NCI-H2227 (cell line): ENCODE results near the gene DNASE2.

Experiments used
- DNase-seq: peaks from one replicate; lab custom pipeline; 2025; ENCODE audit not compliant: unreplicated experiment; lab: John Stamatoyannopoulos, UW

DNASE2 gene

DNA sequence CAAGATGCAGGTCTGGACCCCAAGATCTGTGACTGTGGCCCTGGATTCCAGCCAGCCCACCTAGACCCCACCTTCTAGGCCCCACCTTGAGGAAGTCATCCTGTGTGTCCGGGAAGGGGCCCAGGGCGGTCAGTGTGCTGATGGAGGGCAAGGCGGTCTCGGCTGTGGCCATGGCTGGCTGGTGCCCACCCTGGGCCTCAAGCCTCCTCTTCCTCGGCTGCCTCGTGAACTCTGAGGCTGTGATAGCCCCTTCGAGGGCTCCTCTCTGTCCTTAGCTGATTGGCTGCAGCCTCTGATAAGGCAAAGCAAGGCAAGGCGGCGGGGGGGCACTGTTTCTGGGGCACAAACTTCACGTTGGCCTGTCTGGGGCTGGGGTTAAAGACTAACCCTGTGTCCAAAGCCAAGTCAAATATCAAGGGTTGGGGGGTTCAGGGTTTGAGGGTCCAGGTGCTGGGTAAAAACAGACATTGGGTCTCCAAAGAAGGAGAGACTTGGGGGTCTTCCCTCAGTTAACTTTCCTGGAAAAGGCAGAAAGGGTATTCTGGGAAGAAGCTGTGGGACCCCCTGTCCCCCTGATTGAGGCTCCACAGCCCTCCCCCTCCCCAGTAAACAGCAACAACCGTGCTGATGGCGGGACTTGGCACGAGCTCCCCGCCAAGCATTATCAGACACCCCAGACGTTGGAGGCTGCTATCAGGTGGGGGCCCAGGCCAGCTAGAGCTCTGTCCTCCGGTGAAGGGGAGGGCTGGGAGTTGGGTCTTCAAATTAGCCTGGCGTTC is 5.9 kb upstream of the DNASE2 start, which contains the start of gene KLF1:
Gene KLF1 (minus strand): TSS at position 233 of the 779 bp plus-strand sequence. CDS start 61 bp downstream, at position 172.
- no peak for DNase-seq

DNA sequence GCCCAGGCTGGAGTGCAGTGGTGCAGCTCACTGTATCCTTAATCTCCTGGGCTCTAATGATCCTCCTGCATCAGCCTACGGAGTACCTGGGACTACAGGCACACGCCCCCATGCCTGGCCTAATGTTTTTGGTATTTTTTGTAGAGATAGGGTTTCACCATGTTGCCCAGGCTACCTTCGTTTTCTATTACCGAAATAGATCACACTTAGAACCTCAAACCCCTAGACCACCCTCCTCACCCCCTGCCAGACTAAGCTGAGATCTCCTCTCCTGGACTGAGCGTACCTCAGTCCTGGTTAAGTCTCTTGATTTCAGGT is 5.4 kb upstream of the DNASE2 start:
- no peak for DNase-seq

DNA sequence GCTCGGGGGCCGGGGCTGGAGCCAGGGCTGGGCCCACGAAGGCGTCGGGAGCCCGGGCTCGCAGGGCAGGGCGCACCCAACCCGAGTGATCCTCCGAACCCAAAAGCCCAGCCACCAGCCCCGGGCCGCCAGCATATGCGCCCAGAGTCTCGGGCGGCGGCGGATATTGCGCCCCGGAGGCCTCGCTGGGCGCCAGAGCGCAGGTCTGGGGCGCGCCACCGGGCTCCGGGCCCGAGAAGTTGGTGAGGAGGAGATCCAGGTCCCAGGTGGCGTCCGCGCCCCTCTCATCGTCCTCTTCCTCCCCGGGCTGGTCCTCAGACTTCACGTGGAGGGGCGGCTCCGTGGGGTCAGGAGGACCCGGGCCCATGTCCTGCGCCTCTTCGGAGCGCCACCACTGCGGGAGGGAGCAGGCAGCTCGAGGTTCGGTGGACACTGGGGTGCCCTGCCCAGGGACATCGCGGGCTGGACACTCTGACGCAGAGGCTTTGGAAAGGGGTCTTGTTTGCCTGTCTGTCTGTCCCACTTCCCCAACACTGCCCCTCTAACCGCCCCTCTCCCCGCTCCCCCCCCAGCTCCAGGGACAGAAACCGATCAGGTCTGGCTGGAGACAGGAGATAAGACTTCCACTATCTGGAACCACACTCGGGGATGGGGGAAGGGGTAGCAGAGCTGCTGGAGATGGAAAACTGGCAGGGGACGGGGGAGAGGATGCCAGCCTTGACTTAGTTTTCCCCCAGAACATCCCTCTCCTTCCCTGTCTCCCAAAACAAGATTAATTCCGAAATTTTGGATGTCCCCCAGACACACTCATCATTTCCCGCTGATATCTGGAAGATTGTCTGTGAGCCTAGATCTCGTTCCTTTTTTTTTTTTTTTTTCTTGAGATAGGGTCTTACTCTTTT is 4.8 kb upstream of the DNASE2 start:
- no peak for DNase-seq

DNA sequence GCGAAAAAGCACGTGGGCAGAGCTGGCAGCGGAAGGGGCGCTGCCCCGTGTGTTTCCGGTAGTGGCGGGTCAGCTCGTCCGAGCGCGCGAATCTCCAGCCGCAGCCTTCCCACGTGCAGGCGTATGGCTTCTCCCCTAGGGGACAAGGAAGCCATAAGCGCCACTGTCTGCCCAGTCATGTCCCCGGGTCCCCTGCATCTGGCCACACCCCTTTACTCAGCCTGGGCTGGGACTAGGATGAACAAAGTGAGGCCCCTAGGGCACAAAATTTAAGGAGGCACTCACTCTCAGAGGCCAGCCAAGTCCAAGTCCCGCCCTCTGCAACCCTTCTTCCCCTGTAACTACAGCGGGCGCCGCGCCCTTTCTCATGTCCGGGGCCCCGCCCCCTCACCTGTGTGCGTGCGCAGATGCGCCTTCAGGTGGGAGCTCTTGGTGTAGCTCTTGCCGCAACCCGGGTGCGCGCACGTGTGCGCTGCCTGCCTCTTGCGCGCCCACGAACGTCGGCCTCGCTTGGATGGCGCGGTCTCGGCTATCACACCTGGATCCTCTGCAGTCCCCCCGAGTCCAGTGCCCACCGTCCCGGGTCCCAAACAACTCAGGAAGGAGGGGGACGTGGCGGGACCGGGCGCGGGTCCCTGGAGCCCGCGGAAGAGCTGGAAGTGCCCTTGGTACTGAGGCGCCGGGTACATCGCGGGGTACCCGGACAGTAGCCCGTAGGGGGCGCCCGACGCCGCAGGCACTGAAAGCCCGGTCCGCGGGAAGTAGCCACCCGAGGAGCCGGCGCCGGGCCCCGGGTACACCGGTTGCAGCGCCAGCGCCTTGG is 3.9 kb upstream of the DNASE2 start:
- peak; percentile 74 for DNase-seq

DNA sequence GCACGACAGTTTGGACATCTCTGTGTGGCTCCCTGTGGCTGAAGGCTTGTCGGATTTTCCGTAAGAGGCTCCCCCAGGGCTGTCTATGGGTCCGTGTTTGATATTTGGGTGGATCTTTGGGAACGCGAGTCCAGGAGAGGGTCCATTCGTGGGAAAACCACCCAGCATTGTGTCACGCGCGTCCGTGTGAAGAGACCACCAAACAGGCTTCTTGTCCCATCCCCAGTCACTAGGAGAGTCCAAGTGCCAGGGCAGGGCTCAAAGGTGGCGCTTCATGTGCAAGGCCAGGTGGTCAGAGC is 3.3 kb upstream of the DNASE2 start:
- no peak for DNase-seq

DNA sequence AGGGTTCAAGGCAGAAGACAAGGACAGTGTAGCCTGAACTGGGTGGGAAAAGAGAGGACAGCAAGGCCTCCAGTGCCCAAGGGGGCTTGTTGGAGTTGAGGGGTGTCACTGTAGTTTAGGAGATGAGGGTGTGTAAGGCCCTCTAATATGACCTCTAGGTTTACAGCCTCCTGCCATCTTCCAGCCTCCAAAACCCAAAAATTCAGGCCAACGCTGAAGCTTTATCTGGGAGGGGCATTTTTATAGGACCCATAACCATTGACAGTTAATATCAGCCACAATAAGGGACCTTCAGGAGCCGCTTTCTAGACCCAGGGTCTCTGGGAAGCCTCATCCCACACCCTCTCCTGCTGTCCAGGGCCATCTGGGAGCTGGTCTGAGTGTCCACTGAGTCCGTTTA is 3.0 kb upstream of the DNASE2 start:
- DNase-seq = no peak

DNA sequence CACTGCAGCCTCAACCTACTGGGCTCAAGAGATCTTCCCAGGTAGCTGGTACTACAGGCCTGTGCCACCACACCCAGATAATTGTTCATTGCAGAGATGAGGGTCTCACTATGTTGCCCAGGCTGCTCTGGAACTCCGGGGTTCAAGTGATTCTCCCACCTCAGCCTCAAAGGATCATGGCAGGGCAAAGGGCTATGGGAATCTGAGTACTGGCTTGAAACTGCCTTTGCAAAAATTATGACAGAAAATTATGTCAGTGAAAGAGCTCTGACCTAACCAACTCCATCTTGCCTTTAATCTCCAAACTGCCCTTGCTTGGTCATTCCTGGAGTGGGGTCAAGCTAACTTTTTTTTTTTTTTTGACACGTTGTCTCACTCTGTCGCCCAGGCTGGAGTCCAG is 1.3 kb upstream of the DNASE2 start:
- DNase-seq = no peak

DNA sequence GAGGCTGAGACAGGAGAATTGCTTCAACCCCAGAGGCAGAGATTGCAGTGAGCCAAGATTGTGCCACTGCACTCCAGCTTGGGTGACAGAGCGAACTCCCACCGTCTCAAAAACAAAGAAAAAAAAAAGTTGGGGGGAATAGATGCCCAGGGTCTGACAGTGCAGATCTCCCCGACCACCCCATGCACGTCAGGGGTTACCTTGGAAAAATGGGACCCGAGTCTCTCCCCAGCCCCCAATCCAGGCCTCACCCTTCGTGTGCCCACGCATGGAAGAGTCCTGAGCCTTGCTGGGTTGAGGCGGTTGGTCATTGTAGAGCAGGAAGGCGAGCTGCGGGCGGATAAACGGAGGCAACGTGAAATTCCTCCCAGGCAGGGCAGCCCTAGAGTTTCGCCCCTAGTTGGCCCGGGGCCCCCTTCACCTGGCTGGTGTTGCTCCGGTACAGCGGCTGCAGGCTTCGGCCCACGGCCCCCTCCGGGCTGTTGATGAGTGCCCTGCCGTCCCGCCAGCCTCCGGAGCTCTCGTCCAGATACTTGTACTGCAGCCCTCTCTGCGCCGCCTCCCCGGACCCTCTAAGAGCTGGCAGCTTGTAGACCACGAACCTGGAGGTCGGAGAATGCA is 588 bp downstream of the DNASE2 start:
- peak; percentile 43 for DNase-seq

DNA sequence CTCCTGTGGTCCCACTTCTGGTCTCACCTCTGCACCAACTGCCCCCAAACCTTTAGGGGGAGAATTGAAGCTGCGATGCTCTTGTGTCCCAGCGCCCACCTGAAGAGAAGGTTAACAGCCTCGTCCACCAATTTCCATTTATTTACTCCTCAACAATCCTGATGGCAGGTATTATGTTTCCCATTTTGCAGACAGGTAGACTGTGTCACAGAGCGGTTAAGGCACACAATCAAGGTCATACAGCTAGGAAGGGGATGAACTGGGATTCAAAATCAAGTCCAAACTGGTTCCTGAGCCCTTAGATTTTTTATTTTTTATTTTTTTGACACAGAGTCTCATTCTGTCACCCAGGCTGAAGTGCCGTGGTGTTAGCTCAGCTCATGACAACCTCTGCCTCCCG is 6.2 kb downstream of the DNASE2 start:
- no peak for DNase-seq

DNA sequence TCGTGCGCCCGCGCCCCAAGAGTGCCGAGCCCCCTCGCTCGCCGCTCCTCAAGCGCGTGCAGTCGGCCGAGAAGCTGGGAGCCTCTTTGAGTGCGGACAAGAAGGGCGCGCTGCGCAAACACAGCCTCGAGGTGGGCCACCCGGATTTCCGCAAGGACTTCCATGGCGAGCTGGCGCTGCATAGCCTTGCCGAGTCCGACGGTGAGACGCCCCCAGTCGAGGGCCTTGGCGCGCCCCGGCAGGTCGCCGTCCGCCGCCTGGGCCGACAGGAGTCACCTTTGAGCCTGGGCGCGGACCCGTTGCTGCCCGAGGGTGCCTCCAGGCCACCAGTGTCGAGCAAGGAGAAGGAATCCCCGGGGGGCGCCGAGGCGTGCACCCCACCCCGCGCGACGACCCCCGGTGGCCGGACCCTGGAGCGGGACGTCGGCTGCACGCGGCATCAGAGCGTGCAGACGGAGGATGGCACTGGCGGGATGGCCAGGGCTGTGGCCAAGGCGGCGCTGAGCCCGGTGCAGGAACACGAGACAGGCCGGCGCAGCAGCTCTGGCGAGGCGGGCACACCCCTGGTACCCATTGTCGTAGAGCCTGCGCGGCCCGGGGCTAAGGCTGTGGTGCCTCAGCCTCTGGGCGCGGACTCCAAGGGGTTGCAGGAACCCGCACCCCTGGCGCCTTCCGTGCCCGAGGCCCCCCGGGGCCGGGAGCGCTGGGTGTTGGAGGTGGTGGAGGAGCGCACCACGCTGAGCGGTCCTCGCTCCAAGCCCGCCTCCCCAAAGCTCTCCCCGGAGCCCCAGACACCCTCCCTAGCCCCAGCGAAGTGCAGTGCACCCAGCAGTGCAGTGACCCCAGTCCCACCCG is 7.1 kb downstream of the DNASE2 start:
- DNase-seq = no peak

DNA sequence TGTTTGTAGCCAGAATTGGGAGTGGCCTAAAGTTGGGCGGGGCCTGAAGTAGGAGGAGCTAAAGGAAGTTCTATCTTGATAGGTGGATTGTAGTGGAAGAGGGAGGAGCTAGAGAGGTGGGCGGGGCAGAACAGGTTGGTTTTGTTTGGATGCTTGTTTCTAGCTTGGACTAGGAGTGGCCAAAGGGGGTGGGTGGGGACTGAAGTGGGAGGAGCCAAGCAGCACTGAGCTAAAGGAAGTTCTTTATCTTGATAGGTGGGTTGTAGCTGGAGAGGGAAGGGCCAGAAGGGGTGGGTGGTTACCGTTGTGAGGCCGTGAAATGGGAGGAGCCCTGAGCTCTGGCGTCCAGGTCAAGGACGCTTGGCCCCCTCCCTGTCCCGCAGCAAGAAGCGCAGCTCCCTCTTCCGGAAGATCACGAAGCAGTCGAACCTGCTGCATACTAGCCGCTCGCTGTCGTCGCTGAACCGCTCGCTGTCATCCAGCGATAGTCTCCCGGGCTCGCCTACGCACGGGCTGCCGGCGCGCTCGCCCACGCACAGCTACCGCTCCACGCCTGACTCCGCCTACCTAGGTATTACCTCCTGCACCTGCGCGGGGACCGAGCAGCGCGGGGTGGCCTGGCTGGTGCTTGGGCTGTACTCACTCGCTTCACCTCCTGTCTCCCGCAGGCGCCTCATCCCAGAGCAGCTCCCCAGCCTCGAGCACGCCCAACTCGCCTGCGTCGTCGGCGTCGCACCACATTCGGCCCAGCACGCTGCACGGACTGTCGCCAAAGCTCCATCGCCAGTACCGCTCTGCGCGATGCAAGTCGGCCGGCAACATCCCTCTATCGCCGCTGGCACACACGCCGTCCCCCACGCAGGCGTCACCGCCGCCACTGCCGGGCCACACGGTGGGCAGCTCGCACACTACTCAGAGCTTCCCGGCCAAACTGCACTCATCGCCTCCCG is 8.0 kb downstream of the DNASE2 start:
- peak; percentile 33 for DNase-seq

DNA sequence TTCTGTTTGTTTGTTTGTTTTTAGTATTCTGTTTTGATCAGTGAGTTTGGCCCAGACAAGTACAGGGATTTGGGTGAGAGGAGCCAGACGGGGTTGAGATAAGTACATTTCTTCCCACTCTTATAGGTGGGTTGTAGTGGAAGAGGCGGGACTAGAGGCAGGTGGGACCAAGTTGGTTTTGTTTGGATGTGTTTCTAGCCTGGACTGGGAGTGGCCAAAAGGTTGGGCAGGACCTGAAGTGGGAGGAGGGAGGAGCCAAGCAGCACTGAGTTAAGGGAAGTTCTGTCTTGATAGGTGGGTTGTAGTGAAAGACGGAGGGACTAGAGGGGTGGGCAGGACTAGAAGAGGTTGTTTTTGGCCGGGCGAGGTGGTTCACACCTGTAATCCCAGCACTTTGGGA is 9.0 kb downstream of the DNASE2 start:
- no peak for DNase-seq

DNA sequence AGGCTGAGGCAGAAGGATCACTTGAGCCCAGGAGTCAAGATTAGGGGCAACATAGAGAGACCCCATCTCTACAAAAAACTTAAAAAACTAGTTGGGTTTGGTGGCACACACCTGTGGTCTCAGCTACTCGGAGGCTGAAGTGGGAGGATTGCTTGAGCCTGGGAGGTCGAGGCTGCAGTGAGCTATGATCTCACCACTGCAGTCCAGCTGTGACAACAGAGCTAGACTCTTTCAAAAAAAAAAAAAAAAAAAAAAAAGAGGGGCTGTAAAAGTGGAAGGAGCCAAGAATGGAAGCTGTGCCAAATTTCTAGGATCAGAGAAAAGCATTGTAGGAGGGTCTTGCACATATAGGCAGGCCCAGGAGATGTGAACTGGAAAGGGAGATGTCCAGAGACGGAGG is 9.6 kb downstream of the DNASE2 start:
- DNase-seq = no peak

DNA sequence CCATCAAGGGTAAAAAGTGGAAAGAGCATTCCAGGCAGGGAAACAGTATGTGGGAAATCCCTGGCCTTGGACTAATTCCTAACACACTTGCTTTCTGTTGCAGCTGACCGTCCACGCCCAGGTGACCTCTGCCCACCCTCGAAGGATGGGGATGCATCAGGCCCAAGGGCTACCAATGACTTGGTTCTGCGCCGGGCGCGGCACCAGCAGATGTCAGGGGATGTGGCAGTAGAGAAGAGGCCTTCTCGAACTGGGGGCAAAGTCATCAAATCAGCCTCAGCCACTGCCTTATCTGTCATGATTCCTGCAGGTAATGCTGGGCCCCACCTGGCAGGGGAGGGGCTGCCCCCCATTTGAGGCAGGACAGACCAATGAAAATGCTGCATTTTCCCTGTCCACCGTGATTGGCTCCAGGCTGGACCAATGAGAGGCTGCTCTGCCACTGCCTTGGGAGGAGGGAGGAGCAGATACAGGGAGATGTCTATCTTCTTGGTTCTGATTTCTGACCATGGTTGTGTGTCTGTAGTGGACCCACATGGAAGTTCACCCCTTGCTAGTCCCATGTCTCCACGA is 12.6 kb downstream of the DNASE2 start:
- no peak for DNase-seq

DNA sequence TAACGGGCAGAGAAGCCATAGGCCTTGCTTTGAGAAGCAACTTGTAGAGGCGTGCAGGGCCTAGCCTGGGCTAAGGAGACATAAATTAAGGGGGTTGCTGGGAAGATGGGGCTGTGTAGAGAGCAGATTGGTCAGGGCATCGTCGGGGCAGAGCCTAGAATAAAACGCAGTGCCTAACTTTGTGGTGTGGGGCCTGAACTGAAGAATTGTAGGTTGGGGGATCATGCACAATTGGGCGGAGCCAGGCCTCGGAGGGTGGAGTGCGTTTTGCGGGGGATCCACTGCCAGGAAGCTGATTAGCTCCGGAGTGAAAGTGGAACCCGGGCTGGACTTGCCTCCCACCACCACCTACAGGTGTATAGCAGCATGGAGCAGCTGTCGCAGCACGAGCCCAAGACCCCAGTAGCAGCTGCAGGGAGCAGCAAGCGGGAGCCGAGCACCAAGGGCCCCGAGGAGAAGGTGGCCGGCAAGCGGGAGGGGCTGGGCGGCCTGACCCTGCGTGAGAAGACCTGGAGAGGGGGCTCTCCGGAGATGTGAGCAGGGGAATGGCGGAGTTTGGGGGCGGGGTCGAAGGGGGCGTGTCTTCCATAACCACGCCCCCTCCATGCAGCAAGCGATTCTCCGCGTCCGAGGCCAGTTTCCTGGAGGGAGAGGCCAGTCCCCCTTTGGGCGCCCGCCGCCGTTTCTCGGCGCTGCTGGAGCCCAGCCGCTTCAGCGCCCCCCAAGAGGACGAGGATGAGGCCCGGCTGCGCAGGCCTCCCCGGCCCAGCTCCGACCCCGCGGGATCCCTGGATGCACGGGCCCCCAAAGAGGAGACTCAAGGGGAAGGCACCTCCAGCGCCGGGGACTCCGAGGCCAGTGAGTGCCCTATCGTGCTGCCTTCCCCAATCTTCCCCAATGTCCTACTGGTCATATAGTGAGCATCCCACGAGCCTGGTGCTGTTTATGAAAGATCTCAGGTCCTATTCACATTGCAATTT is 13.8 kb downstream of the DNASE2 start:
- no peak for DNase-seq

DNA sequence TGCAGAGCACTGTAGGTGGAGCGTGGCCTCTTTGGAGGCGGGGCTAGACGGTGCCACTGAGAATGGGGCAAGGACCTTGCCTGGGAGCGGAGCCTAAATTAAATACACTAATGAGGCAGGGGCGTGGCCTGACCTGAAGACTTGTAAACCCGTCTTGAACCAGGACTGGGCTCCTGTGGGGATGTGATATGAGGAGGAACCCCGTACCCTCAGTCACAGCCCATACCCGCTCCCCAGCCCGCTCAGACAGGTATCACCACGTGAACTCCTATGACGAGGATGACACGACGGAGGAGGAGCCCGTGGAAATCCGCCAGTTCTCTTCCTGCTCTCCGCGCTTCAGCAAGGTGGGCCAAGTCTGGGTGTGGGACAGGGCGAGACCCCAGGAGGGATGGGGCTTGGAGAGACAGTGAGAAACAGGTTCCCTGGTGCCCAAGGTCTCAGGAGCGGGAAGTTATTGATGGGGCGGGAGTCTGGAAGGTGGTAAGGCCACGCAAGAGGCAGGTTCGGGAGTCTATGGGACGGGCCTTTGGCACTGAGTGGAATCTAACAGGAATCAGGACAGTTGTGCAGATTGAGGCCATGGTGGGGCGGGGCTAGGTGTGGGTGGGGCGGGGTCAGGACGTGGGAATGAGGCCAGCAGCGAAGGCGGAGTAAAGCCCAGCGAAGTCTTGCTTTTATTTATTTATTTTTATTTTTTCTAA is 14.7 kb downstream of the DNASE2 start:
- DNase-seq = no peak
